Mesothelial cell of epicardium (in vitro differentiated cells): ENCODE measurements around the gene PDZD7. TPM values are rescaled to one million over a fixed set of nuclear protein-coding genes. Genes with fewer than 3 reads are reported as not detected.

ENCODE experiments used
- DNase-seq, 2 experiments: peaks; one replicate each; pipeline ENCODE4 v3.0.0; 2021; ENCODE audit warnings: low spot score in 2 of 2; ENCODE audit not compliant: unreplicated experiment in 2 of 2
- H3K27ac Mint-ChIP-seq: 2 replicates; pipeline ENCODE4 v1.8.0; 2021; ENCODE audit warnings: mixed read lengths
- H3K27me3 Mint-ChIP-seq: 2 replicates; pipeline ENCODE4 v1.8.0; 2021; ENCODE audit warnings: low read depth, mixed read lengths
- H3K36me3 Mint-ChIP-seq: 2 replicates; pipeline ENCODE4 v1.8.0; 2021; ENCODE audit warnings: mixed read lengths
- H3K4me1 Mint-ChIP-seq: 2 replicates; pipeline ENCODE4 v1.8.0; 2021; ENCODE audit warnings: mixed read lengths
- H3K4me3 Mint-ChIP-seq: 2 replicates; pipeline ENCODE4 v1.8.0; 2021; ENCODE audit warnings: mild to moderate bottlenecking, moderate library complexity, mixed read lengths
- H3K9me3 Mint-ChIP-seq: 2 replicates; pipeline ENCODE4 v1.8.0; 2021; ENCODE audit warnings: mixed read lengths
- CTCF ChIP-seq: fragments of 200-600 bp; sonication (generic); IDR thresholded peaks from one replicate; pipeline ENCODE4 v1.5.0; 2021; ENCODE audit warnings: antibody characterized with exemption; ENCODE audit not compliant: unreplicated experiment
- total RNA-seq: library from RNA; stranded (reverse); gene quantifications from 3 replicates; pipeline ENCODE4 v1.2.1, GENCODE V29; 2021

Gene PDZD7
- total RNA-seq, 1 donor from 2014 or later = 1.8 TPM

- H3K27me3 Mint-ChIP-seq = peaks cover 35% of the 10 kb centered on the region
- H3K9me3 Mint-ChIP-seq = no peaks in the 10 kb centered on the region
- TF ChIP-seq CTCF = no peak
- H3K36me3 Mint-ChIP-seq = no peaks in the 10 kb centered on the region
- no peak overlapping the region for H3K4me3 Mint-ChIP-seq
- H3K4me1 Mint-ChIP-seq = peaks cover 11% of the 10 kb centered on the region
- DNase-seq = no peak
- H3K27ac Mint-ChIP-seq = no peak overlapping the region
These were observed 22.6 kb upstream of the PDZD7 start for GRCh38 chr10:101053516-101053915.

GRCh38 chr10:101052285-101052684 lies 21.4 kb upstream of the PDZD7 start:
- H3K4me1 Mint-ChIP-seq = peaks cover 21% of the 10 kb centered on the region
- no peak for TF ChIP-seq CTCF
- DNase-seq = no peak
- no peaks in the 10 kb centered on the region for H3K9me3 Mint-ChIP-seq
- no peaks in the 10 kb centered on the region for H3K36me3 Mint-ChIP-seq
- no peak overlapping the region for H3K27ac Mint-ChIP-seq
- peaks cover 47% of the 10 kb centered on the region for H3K27me3 Mint-ChIP-seq
- no peak overlapping the region for H3K4me3 Mint-ChIP-seq

- Mint-ChIP-seq H3K36me3 (no peaks in the 10 kb centered on the region), H3K4me3 (peak overlapping the region; percentile 54), H3K27ac (no peak overlapping the region), H3K27me3 (peaks cover 64% of the 10 kb centered on the region), H3K4me1 (peaks cover 32% of the 10 kb centered on the region), H3K9me3 (no peaks in the 10 kb centered on the region)
- DNase-seq = peak; percentile 63 to 90
- TF ChIP-seq CTCF = peak; percentile 89
These were observed 19.5 kb upstream of the PDZD7 start for GRCh38 chr10:101050208-101051069.

- Mint-ChIP-seq H3K27ac (no peak overlapping the region), H3K36me3 (no peaks in the 10 kb centered on the region), H3K4me1 (peaks cover 39% of the 10 kb centered on the region), H3K9me3 (no peaks in the 10 kb centered on the region), H3K27me3 (peaks cover 65% of the 10 kb centered on the region), H3K4me3 (peak overlapping the region; percentile 61)
- TF ChIP-seq CTCF = no peak
- DNase-seq = no peak
These were observed 17.3 kb upstream of the PDZD7 start for GRCh38 chr10:101047961-101048892.

- H3K36me3 Mint-ChIP-seq = no peaks in the 10 kb centered on the region
- no peak overlapping the region for H3K27ac Mint-ChIP-seq
- peaks cover 46% of the 10 kb centered on the region for H3K4me1 Mint-ChIP-seq
- no peak for DNase-seq
- H3K27me3 Mint-ChIP-seq = peaks cover 65% of the 10 kb centered on the region
- H3K9me3 Mint-ChIP-seq = no peaks in the 10 kb centered on the region
- no peak for TF ChIP-seq CTCF
- peak overlapping the region; percentile 31 for H3K4me3 Mint-ChIP-seq
These were observed 16.3 kb upstream of the PDZD7 start for GRCh38 chr10:101047268-101047667.
